Measurements from ENCODE around the gene BRINP1. TPM values are rescaled to one million over a fixed set of nuclear protein-coding genes. Genes with fewer than 3 reads are reported as not detected.

Gene BRINP1
- total RNA-seq, 2 experiments from 2014 or later: not detected

DNA sequence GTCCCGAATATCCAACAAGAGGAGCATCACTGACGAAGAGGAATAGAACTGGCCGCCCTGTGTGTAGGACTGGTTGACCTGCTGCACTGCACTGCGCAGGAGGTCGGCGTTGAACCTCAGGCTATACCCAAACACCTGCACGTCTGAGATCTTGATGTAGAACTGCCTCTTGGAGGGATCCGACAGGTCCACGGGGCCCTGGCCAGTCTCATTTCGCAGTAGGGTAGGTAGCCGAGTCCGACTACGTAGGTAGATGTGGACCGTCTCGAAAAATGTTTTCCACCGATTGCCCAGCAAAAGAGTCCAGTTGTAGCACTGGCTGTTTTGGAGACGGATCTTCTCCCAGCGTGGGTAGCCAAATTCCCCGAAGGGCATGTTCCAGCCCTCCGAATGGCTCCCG lies 202.0 kb downstream of the BRINP1 start:
- Histone ChIP-seq H3K9me3 (ENCODE audit: low read length) (no peaks in the 10 kb centered on the region), H4K20me1 (ENCODE audit: insufficient read depth, low read length) (no peaks in the 10 kb centered on the region), H3K36me3 (ENCODE audit: insufficient read depth, low read length) (no peaks in the 10 kb centered on the region), H2AFZ (ENCODE audit: low read length) (no peak overlapping the region), H3K4me2 (ENCODE audit: low read length) (no peak overlapping the region), H3K79me2 (ENCODE audit: insufficient read depth, low read depth, low read length) (no peaks in the 10 kb centered on the region), H3K4me3 (ENCODE audit: low read depth, low read length, poor library complexity, severe bottlenecking) (no peak overlapping the region), H3K9me2 (ENCODE audit: insufficient read depth, low read length) (no peaks in the 10 kb centered on the region), H3K4me1 (ENCODE audit: insufficient read depth, low read length, poor library complexity, severe bottlenecking) (no peaks in the 10 kb centered on the region), H3K27ac (ENCODE audit: low read depth, low read length, poor library complexity, severe bottlenecking) (no peak overlapping the region)
- BruUV-seq (replicated peaks): no TSS peak
- ChIA-PET POLR2A (interaction anchor here (0.5 kb wide), 1 partner anchor 29 kb away, joined by 3 read pairs; no protein-coding TSS in a partner anchor), CTCF (ENCODE audit: unreplicated experiment) (no interaction called here)
- intact Hi-C loops (cut with micrococcal nuclease; ENCODE audit: unreplicated experiment): no loop called here
- DNase-seq (ENCODE audit: low spot score): no peak
- TF ChIP-seq, protein P1, sequence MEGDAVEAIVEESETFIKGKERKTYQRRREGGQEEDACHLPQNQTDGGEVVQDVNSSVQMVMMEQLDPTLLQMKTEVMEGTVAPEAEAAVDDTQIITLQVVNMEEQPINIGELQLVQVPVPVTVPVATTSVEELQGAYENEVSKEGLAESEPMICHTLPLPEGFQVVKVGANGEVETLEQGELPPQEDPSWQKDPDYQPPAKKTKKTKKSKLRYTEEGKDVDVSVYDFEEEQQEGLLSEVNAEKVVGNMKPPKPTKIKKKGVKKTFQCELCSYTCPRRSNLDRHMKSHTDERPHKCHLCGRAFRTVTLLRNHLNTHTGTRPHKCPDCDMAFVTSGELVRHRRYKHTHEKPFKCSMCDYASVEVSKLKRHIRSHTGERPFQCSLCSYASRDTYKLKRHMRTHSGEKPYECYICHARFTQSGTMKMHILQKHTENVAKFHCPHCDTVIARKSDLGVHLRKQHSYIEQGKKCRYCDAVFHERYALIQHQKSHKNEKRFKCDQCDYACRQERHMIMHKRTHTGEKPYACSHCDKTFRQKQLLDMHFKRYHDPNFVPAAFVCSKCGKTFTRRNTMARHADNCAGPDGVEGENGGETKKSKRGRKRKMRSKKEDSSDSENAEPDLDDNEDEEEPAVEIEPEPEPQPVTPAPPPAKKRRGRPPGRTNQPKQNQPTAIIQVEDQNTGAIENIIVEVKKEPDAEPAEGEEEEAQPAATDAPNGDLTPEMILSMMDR (conservative IDR thresholded peaks at IDR 0.05; ENCODE audit: low read length): no peak
- no peak for TF ChIP-seq EZH2phosphoT487 (IDR thresholded peaks at IDR 0.05; ENCODE audit: borderline replicate concordance, low read depth, low read length)

DNA sequence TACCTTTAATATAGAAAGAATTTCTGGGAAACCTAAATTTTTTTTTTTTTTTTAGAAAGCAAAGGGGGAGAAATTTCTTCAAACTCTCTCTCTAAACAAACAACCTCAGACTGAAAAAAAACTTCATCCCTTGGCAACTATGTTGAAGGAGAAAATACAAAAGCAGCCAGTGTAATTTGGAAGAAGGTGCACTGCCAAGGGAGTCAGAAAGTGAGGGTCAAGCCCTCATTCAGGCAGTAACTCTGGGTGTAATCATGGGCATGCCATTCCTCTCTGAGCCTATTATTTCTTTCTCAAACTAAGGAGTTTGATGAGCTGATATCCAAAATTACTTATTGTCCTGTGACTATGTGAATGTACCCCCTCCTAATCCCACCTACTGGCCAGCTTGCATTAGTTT lies 203.1 kb downstream of the BRINP1 start:
- H3K4me1 ChIP-seq (ENCODE audit: insufficient read depth, low read length, poor library complexity, severe bottlenecking): no peaks in the 10 kb centered on the region
- H3K4me2 ChIP-seq (ENCODE audit: low read length): no peak overlapping the region
- no peak for DNase-seq (ENCODE audit: low spot score)
- H3K4me3 ChIP-seq (ENCODE audit: low read depth, low read length, poor library complexity, severe bottlenecking): no peak overlapping the region
- H3K27ac ChIP-seq (ENCODE audit: low read depth, low read length, poor library complexity, severe bottlenecking): no peak overlapping the region
- no peaks in the 10 kb centered on the region for H3K9me3 ChIP-seq (ENCODE audit: low read length)
- H4K20me1 ChIP-seq (ENCODE audit: insufficient read depth, low read length): no peaks in the 10 kb centered on the region
- BruUV-seq (replicated peaks): no TSS peak
- ChIA-PET POLR2A (no interaction called here), CTCF (ENCODE audit: unreplicated experiment) (no interaction called here)
- intact Hi-C loops (cut with micrococcal nuclease; ENCODE audit: unreplicated experiment): no loop called here
- no peak for TF ChIP-seq EZH2phosphoT487 (IDR thresholded peaks at IDR 0.05; ENCODE audit: borderline replicate concordance, low read depth, low read length)
- H2AFZ ChIP-seq (ENCODE audit: low read length): no peak overlapping the region
- no peaks in the 10 kb centered on the region for H3K9me2 ChIP-seq (ENCODE audit: insufficient read depth, low read length)
- no peaks in the 10 kb centered on the region for H3K36me3 ChIP-seq (ENCODE audit: insufficient read depth, low read length)
- H3K79me2 ChIP-seq (ENCODE audit: insufficient read depth, low read depth, low read length): no peaks in the 10 kb centered on the region

DNA sequence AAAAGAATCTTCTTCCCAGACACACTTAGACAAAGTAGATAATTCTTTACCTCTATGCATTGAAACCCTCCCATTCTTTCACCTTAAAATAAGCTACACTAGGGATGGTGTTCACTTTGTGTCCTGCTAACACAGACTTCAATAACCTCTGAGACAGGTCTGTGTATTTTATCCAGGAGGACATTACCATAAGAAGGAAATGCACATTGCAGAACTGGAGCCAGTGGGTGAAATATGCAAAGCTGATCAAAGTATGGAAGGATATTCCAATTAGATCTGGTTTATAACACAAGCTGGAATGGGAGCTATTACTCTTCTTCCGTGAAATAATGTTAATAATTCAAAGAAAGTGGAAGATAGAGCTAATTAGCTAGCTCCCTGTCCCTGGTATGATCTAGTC lies 204.1 kb downstream of the BRINP1 start:
- H3K9me3 ChIP-seq (ENCODE audit: low read length): no peaks in the 10 kb centered on the region
- no peaks in the 10 kb centered on the region for H3K79me2 ChIP-seq (ENCODE audit: insufficient read depth, low read depth, low read length)
- no peak overlapping the region for H3K4me3 ChIP-seq (ENCODE audit: low read depth, low read length, poor library complexity, severe bottlenecking)
- no peak for TF ChIP-seq EZH2phosphoT487 (IDR thresholded peaks at IDR 0.05; ENCODE audit: borderline replicate concordance, low read depth, low read length)
- TF ChIP-seq, protein P1 (conservative IDR thresholded peaks at IDR 0.05; ENCODE audit: low read length): no peak
- no peak overlapping the region for H2AFZ ChIP-seq (ENCODE audit: low read length)
- no peak for DNase-seq (ENCODE audit: low spot score)
- H3K9me2 ChIP-seq (ENCODE audit: insufficient read depth, low read length): no peaks in the 10 kb centered on the region
- no peak overlapping the region for H3K4me2 ChIP-seq (ENCODE audit: low read length)
- CTCF ChIA-PET (ENCODE audit: unreplicated experiment): no interaction called here
- intact Hi-C loops (cut with micrococcal nuclease; ENCODE audit: unreplicated experiment): no loop called here
- POLR2A ChIA-PET: no interaction called here
- H3K36me3 ChIP-seq (ENCODE audit: insufficient read depth, low read length): no peaks in the 10 kb centered on the region
- H4K20me1 ChIP-seq (ENCODE audit: insufficient read depth, low read length): no peaks in the 10 kb centered on the region
- H3K4me1 ChIP-seq (ENCODE audit: insufficient read depth, low read length, poor library complexity, severe bottlenecking): no peaks in the 10 kb centered on the region
- no TSS peak for BruUV-seq (replicated peaks)
- H3K27ac ChIP-seq (ENCODE audit: low read depth, low read length, poor library complexity, severe bottlenecking): no peak overlapping the region

All from OCI-LY7 (cell line).